Measurements from ENCODE around the gene SYK.

DNA sequence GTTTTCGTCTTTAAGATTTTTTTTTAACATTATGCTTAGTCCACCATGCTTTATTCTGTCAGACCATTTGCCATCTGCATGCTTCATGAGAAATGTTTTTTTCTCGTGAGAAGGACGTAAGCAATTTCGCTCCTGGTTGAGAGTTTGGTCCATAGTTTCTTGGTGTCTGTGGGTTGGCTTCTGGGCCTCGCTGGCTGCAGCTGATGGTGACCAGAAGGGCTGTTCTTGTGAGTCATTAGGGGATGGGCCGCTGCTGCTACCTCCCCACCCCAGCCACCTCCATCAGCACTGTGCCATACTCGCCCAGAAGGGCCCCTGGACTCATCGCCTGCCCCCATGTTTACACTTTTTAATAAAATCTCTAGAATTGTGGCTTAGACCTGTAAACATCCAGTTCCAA, 11.4 kb downstream of the SYK start:
- TF ChIP-seq, protein P1, sequence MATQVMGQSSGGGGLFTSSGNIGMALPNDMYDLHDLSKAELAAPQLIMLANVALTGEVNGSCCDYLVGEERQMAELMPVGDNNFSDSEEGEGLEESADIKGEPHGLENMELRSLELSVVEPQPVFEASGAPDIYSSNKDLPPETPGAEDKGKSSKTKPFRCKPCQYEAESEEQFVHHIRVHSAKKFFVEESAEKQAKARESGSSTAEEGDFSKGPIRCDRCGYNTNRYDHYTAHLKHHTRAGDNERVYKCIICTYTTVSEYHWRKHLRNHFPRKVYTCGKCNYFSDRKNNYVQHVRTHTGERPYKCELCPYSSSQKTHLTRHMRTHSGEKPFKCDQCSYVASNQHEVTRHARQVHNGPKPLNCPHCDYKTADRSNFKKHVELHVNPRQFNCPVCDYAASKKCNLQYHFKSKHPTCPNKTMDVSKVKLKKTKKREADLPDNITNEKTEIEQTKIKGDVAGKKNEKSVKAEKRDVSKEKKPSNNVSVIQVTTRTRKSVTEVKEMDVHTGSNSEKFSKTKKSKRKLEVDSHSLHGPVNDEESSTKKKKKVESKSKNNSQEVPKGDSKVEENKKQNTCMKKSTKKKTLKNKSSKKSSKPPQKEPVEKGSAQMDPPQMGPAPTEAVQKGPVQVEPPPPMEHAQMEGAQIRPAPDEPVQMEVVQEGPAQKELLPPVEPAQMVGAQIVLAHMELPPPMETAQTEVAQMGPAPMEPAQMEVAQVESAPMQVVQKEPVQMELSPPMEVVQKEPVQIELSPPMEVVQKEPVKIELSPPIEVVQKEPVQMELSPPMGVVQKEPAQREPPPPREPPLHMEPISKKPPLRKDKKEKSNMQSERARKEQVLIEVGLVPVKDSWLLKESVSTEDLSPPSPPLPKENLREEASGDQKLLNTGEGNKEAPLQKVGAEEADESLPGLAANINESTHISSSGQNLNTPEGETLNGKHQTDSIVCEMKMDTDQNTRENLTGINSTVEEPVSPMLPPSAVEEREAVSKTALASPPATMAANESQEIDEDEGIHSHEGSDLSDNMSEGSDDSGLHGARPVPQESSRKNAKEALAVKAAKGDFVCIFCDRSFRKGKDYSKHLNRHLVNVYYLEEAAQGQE (IDR thresholded peaks at IDR 0.05; ENCODE audit: low read depth, low read length) = no peak
- TF ChIP-seq, protein P2, sequence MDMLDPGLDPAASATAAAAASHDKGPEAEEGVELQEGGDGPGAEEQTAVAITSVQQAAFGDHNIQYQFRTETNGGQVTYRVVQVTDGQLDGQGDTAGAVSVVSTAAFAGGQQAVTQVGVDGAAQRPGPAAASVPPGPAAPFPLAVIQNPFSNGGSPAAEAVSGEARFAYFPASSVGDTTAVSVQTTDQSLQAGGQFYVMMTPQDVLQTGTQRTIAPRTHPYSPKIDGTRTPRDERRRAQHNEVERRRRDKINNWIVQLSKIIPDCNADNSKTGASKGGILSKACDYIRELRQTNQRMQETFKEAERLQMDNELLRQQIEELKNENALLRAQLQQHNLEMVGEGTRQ (IDR thresholded peaks at IDR 0.05; ENCODE audit: borderline replicate concordance, low read depth, low read length) = no peak
- TF ChIP-seq, protein P3, sequence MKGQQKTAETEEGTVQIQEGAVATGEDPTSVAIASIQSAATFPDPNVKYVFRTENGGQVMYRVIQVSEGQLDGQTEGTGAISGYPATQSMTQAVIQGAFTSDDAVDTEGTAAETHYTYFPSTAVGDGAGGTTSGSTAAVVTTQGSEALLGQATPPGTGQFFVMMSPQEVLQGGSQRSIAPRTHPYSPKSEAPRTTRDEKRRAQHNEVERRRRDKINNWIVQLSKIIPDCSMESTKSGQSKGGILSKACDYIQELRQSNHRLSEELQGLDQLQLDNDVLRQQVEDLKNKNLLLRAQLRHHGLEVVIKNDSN (IDR thresholded peaks at IDR 0.05; ENCODE audit: borderline replicate concordance, low read depth) = no peak
- TF ChIP-seq, protein P4, sequence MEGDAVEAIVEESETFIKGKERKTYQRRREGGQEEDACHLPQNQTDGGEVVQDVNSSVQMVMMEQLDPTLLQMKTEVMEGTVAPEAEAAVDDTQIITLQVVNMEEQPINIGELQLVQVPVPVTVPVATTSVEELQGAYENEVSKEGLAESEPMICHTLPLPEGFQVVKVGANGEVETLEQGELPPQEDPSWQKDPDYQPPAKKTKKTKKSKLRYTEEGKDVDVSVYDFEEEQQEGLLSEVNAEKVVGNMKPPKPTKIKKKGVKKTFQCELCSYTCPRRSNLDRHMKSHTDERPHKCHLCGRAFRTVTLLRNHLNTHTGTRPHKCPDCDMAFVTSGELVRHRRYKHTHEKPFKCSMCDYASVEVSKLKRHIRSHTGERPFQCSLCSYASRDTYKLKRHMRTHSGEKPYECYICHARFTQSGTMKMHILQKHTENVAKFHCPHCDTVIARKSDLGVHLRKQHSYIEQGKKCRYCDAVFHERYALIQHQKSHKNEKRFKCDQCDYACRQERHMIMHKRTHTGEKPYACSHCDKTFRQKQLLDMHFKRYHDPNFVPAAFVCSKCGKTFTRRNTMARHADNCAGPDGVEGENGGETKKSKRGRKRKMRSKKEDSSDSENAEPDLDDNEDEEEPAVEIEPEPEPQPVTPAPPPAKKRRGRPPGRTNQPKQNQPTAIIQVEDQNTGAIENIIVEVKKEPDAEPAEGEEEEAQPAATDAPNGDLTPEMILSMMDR (IDR thresholded peaks at IDR 0.05) = no peak
- TF ChIP-seq SMC3 (IDR thresholded peaks at IDR 0.05; ENCODE audit: low read depth, low read length) = no peak
